Epithelial cell of proximal tubule (primary cell): ENCODE measurements around the gene DAZL. TPM values are rescaled to one million over a fixed set of nuclear protein-coding genes. Genes with fewer than 3 reads are reported as not detected.
A peak's percentile ranks its signal among the peaks of the same experiment; 100 is the strongest.

Experiments used
- DNase-seq: peaks from one replicate; pipeline ENCODE4 v3.0.0-alpha.2; 2011; ENCODE audit warnings: low read depth
- H3K4me3 ChIP-seq: 2 replicates; pipeline ENCODE4 v1.5.1; 2011; ENCODE audit warnings: low read depth, mild to moderate bottlenecking, low read length
- total RNA-seq: library from RNA; depleted of rRNA; stranded (reverse); fragments of >200 nt; gene quantifications from 2 replicates; pipeline ENCODE4 v1.2.3, GENCODE V29; 2015
- TF ChIP-seq, protein P1 (sequence below): conservative IDR thresholded peaks from 2 replicates; pipeline ENCODE4 v1.5.1; 2012; ENCODE audit warnings: low read depth, mild to moderate bottlenecking, low read length

The DAZL gene
- total RNA-seq, 1 donor from 2014 or later: not detected

DNA sequence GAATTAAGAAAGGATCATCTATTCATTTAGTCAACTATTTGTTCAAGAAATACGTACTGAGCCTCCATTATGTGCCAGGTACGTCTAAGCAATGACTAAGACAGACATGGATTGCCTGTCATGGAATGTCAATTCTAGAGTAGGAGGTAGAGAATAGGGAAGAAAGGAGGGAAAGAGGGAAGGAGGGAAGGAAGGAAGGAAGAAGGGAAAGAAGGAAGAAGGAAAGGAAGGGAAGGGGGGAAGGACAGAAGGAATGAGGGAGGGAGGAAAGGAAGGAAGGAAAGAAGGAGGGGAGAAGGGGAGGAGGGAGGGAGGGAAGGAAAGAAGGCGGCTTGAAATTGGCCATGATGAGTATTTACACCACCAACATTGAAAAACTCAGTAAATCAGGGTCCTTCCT, 52.5 kb downstream of the DAZL start:
- no peak for DNase-seq
- H3K4me3 ChIP-seq: no peak overlapping the region
- TF ChIP-seq, protein P1, sequence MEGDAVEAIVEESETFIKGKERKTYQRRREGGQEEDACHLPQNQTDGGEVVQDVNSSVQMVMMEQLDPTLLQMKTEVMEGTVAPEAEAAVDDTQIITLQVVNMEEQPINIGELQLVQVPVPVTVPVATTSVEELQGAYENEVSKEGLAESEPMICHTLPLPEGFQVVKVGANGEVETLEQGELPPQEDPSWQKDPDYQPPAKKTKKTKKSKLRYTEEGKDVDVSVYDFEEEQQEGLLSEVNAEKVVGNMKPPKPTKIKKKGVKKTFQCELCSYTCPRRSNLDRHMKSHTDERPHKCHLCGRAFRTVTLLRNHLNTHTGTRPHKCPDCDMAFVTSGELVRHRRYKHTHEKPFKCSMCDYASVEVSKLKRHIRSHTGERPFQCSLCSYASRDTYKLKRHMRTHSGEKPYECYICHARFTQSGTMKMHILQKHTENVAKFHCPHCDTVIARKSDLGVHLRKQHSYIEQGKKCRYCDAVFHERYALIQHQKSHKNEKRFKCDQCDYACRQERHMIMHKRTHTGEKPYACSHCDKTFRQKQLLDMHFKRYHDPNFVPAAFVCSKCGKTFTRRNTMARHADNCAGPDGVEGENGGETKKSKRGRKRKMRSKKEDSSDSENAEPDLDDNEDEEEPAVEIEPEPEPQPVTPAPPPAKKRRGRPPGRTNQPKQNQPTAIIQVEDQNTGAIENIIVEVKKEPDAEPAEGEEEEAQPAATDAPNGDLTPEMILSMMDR: no peak

DNA sequence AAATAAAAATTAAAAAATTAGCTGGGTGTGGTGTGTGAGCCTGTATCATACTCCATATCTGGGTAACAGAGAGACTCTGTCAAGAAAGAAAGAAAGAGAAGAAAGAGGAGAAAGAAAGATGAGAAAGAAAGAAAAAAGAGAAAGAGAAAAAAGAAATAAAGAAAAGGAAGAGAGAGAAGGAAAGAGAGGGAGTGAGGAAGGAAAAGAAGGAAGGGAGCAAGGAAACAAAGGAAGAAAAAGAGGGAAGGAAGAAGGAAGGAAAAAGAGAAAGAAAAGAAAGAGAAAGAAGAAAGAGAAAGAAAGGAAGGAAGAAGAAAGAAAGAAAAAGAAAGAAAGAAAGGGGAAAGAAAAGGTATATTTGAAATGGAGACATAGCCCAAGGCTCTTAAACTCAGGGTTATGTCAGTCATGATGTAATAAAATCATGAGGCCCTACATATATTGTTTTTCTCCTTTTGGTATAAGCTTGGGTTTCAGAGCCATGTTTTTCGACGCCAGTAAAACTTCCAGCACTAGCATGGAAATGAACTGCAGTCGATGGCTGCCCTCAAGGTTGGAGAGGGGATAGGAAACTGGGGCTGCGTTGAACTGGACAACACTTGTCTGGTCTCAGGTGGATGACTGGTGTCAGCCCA, 53.8 kb downstream of the DAZL start:
- no peak for DNase-seq
- TF ChIP-seq, protein P1: no peak
- H3K4me3 ChIP-seq: no peak overlapping the region

DNA sequence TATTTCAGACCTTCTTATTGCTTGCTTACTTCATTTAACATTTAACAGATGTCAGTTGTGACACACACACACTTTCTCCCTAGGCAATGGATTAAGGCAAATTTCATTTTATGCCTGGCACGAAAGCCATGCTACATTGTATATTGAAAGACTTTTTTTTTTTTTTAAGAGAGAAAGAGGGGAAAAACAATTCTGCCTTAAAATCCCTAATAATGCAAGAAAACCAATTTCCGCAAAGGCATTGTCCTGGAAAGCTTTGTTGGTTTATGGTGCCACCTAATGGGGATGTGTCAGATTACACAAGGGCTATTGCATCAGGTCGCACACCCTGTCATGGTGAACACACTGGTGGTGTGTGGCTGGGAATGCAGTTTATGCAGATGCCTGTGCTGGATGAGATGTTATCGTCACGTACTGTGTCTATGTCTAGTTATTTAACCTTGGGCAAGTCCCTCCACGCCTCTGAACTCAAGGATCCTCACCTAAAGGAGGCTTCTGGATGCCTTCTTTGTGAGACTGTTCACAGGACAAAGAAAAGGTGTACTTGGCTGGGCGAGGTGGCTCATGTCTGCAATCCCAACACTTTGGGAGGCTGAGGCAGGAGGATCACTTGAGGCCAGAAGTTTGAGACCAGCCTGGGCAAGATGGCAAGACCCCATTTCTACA, 54.4 kb downstream of the DAZL start:
- peak overlapping the region; percentile 24 for H3K4me3 ChIP-seq
- TF ChIP-seq, protein P1: peak; percentile 88
- DNase-seq: peak; percentile 52

DNA sequence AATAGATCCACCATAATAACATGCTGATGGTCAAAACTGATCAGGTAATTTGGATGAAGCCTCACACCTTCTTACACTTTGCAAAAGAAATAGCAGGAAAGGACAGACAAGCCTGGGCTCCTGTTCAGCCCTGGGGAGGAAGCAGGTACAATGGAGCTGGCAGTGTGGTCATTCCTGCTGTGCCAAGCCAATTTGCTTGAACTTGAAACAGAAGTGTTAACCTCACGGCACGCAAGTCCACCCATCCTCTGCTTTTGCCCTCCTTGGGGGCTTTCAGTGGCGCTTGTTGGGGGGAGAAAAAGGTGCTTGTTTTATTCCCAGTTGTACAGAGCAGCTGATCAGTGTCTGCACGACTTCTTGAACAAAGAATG, 54.9 kb downstream of the DAZL start:
- DNase-seq: no peak
- TF ChIP-seq, protein P1: no peak
- H3K4me3 ChIP-seq: peak overlapping the region; percentile 24

- TF ChIP-seq, protein P1: no peak
- no peak for DNase-seq
- H3K4me3 ChIP-seq: no peak overlapping the region
Observed at GRCh38 chr3:16548721-16549120, 56.5 kb downstream of the DAZL start.

- DNase-seq: no peak
- TF ChIP-seq, protein P1: no peak
- no peak overlapping the region for H3K4me3 ChIP-seq
Observed at GRCh38 chr3:16547561-16548357, 57.5 kb downstream of the DAZL start.
